Measurements from ENCODE around the gene VAPA.

VAPA gene

GRCh38 chr18:9984080-9984479, 70.3 kb downstream of the VAPA start:
- no peak for DNase-seq

- no peak for DNase-seq
Observed at GRCh38 chr18:9985641-9986040, 71.8 kb downstream of the VAPA start.

- no peak for DNase-seq
Observed at GRCh38 chr18:9986156-9986930, 72.5 kb downstream of the VAPA start.

- no peak for DNase-seq
Observed at GRCh38 chr18:9987345-9987744, 73.5 kb downstream of the VAPA start.

GRCh38 chr18:9987931-9988330, 74.1 kb downstream of the VAPA start:
- no peak for DNase-seq

- DNase-seq = no peak
Observed at GRCh38 chr18:9988665-9989064, 74.8 kb downstream of the VAPA start.

GRCh38 chr18:9989481-9989880, 75.7 kb downstream of the VAPA start:
- peak; percentile 39 for DNase-seq

GRCh38 chr18:9991011-9992000, 77.5 kb downstream of the VAPA start:
- no peak for DNase-seq

GRCh38 chr18:9992300-9992972, 78.6 kb downstream of the VAPA start:
- DNase-seq = no peak

- no peak for DNase-seq
Observed at GRCh38 chr18:9992973-9993520, 79.2 kb downstream of the VAPA start.

GRCh38 chr18:9993521-9994025, 79.8 kb downstream of the VAPA start:
- DNase-seq = no peak

- no peak for DNase-seq
Observed at GRCh38 chr18:9994026-9994570, 80.3 kb downstream of the VAPA start.

- DNase-seq = no peak
Observed at GRCh38 chr18:9994701-9995235, 81.0 kb downstream of the VAPA start.

- no peak for DNase-seq
Observed at GRCh38 chr18:9995631-9996030, 81.8 kb downstream of the VAPA start.

- no peak for DNase-seq
Observed at GRCh38 chr18:9996094-9996493, 82.3 kb downstream of the VAPA start.

GRCh38 chr18:9997711-9998110, 83.9 kb downstream of the VAPA start:
- no peak for DNase-seq

GRCh38 chr18:9998330-9998729, 84.5 kb downstream of the VAPA start:
- no peak for DNase-seq

- peak; percentile 17 for DNase-seq
Observed at GRCh38 chr18:10002280-10002679, 88.5 kb downstream of the VAPA start.

- DNase-seq = no peak
Observed at GRCh38 chr18:10003281-10003680, 89.5 kb downstream of the VAPA start.

GRCh38 chr18:10003866-10004265, 90.0 kb downstream of the VAPA start:
- DNase-seq = no peak

GRCh38 chr18:10006311-10006893, 92.6 kb downstream of the VAPA start:
- peak; percentile 61 for DNase-seq
